ENCODE data around the gene SYNE4. TPM values are rescaled to one million over a fixed set of nuclear protein-coding genes. Genes with fewer than 3 reads are reported as not detected.

SYNE4 gene
- total and polyA plus RNA-seq, 2 of the 13 experiments (the other 11 are each of a cell fraction or from before 2014, with no cell fraction given), result 13.7 to 23.0 TPM

- TF ChIP-seq ZBTB43 (CRISPR knock-in tag; conservative IDR thresholded peaks at IDR 0.05), result 0 out of 2 replicates have a peak, but pooled peaks have one; percentile 35
- peak; percentile 50; the same call in 1 of the 2 replicates for TF ChIP-seq HDAC1 (CRISPR knock-in tag; IDR thresholded peaks at IDR 0.05)
- 0 out of 2 replicates have a peak, but pooled peaks have one; percentile 63 for TF ChIP-seq ZNF350 (CRISPR knock-in tag; IDR thresholded peaks at IDR 0.05; ENCODE audit: borderline replicate concordance, low read depth)
- TF ChIP-seq PTBP1 (IDR thresholded peaks at IDR 0.05; ENCODE audit: low read depth, low read length, poor library complexity, severe bottlenecking), result no peak
- TF ChIP-seq SNAI1 (CRISPR knock-in tag; IDR thresholded peaks at IDR 0.05; ENCODE audit: borderline replicate concordance), result 0 out of 2 replicates have a peak, but pooled peaks have one; percentile 55
- no peak for TF ChIP-seq ZUFSP (CRISPR knock-in tag; IDR thresholded peaks at IDR 0.05; ENCODE audit: borderline replicate concordance)
- peak; percentile 58; the same call in 1 of the 2 replicates for TF ChIP-seq FIP1L1 (IDR thresholded peaks at IDR 0.05; ENCODE audit: borderline replicate concordance, insufficient read depth, low read depth, low read length)
- TF ChIP-seq, protein P1, sequence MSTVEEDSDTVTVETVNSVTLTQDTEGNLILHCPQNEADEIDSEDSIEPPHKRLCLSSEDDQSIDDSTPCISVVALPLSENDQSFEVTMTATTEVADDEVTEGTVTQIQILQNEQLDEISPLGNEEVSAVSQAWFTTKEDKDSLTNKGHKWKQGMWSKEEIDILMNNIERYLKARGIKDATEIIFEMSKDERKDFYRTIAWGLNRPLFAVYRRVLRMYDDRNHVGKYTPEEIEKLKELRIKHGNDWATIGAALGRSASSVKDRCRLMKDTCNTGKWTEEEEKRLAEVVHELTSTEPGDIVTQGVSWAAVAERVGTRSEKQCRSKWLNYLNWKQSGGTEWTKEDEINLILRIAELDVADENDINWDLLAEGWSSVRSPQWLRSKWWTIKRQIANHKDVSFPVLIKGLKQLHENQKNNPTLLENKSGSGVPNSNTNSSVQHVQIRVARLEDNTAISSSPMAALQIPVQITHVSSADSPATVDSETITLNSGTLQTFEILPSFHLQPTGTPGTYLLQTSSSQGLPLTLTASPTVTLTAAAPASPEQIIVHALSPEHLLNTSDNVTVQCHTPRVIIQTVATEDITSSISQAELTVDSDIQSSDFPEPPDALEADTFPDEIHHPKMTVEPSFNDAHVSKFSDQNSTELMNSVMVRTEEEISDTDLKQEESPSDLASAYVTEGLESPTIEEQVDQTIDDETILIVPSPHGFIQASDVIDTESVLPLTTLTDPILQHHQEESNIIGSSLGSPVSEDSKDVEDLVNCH (CRISPR knock-in tag; IDR thresholded peaks at IDR 0.05), result no peak
- no peak for TF ChIP-seq ADNP (CRISPR knock-in tag; IDR thresholded peaks at IDR 0.05)
- no peak for TF ChIP-seq HOXA9 (CRISPR knock-in tag; IDR thresholded peaks at IDR 0.05; ENCODE audit: borderline replicate concordance)
- TF ChIP-seq POGZ (CRISPR knock-in tag; IDR thresholded peaks at IDR 0.05), result no peak
- TF ChIP-seq SP2 (CRISPR knock-in tag; IDR thresholded peaks at IDR 0.05), result no peak
- no peak for TF ChIP-seq ZNF282 (IDR thresholded peaks at IDR 0.05; ENCODE audit: partially characterized antibody)
- no peak for TF ChIP-seq NCOA5 (CRISPR knock-in tag; IDR thresholded peaks at IDR 0.05)
- TF ChIP-seq ZNF713 (CRISPR knock-in tag; IDR thresholded peaks at IDR 0.05), result no peak
- TF ChIP-seq SIX1 (CRISPR knock-in tag; IDR thresholded peaks at IDR 0.05; ENCODE audit: borderline replicate concordance), result peak; percentile 36; the same call in 1 of the 2 replicates
- TF ChIP-seq ZNF296 (CRISPR knock-in tag; conservative IDR thresholded peaks at IDR 0.05), result no peak
- peak; percentile 67; the same call in 1 of the 2 replicates for TF ChIP-seq ZFP90 (CRISPR knock-in tag; IDR thresholded peaks at IDR 0.05; ENCODE audit: borderline replicate concordance)
- TF ChIP-seq ZNF792 (CRISPR knock-in tag; IDR thresholded peaks at IDR 0.05), result peak; percentile 55; the same call in 1 of the 2 replicates
- peak; percentile 64; the same call in 1 of the 2 replicates for TF ChIP-seq ZNF891 (CRISPR knock-in tag; IDR thresholded peaks at IDR 0.05)
- TF ChIP-seq ZSCAN21 (CRISPR knock-in tag; IDR thresholded peaks at IDR 0.05; ENCODE audit: borderline replicate concordance), result no peak
- TF ChIP-seq ZNF224 (CRISPR knock-in tag; IDR thresholded peaks at IDR 0.05), result no peak
- TF ChIP-seq PLRG1 (conservative IDR thresholded peaks at IDR 0.05), result no peak
- TF ChIP-seq SIN3A (IDR thresholded peaks at IDR 0.05; ENCODE audit: borderline replicate concordance, low read depth, low read length), result peak; percentile 49; the same call in 1 of the 2 replicates
- no peak for TF ChIP-seq ZFP41 (CRISPR knock-in tag; IDR thresholded peaks at IDR 0.05; ENCODE audit: borderline replicate concordance)
- TF ChIP-seq DMAP1 (CRISPR knock-in tag; IDR thresholded peaks at IDR 0.05), result peak; percentile 68
- peak; percentile 57; the same call in 1 of the 2 replicates for TF ChIP-seq SP5 (CRISPR knock-in tag; IDR thresholded peaks at IDR 0.05; ENCODE audit: borderline replicate concordance, low read depth)
Observed at GRCh38 chr19:36008336-36008978, at the start of gene SYNE4 (continued).

Data from HepG2 (cell line).